Activated CD8-positive, alpha-beta memory T cell treated with anti-CD3 and anti-CD28 coated beads, Interleukin-2, amount 50 U/mL, for 24 hours (primary cell): Measurements from ENCODE around the gene PSMB7.
"Not testable (repeated sequence)": the region's sequence is repeated elsewhere in the genome, so short reads cannot be mapped to it uniquely, and the experiment has no call there.

ENCODE experiments used
- DNase-seq: peaks from one replicate; pipeline ENCODE4 v3.0.0-alpha.2; 2020; ENCODE audit errors: extremely low read depth

The PSMB7 gene

DNA sequence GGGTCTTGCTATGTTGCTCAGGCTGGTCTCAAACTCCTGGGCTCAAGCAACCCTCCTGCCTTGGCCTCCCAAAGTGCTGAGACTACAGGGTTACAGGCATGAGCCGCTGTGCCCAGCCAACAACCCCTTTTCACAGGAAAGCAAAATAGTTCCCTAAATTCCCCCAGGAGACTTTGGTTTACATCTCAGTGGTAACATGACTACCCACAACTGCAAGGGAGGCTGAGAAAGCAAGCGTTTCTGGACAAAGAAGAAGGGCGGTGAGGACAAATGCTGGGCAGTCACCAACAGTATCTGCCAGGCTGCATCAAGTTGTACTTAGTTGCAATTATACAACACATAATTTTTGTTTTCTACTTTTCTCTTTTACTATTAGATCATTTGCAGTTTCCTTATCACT, 27.6 kb upstream of the PSMB7 start:
- DNase-seq = no peak

DNA sequence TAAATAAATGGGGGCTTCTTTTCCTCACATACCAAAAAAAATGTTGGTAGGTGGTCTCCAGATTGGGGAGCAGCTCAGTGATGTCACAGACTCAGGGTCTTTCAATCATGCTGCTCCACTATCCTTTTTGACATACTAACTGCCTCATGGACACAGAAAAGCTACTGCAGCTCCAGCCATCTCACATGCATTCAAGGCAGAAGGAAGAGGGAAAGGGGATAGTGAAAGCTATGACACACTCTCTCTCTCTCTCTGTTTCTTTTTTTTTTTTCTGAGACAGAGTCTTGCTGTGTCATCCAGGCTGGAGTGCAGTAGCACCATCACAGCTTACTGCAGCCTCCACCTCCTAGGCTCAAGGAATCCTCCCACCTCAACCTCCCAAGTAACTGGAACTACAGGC, 27.1 kb upstream of the PSMB7 start:
- DNase-seq = no peak

- no peak for DNase-seq
These were observed 26.0 kb upstream of the PSMB7 start for GRCh38 chr9:124441291-124441690.

DNA sequence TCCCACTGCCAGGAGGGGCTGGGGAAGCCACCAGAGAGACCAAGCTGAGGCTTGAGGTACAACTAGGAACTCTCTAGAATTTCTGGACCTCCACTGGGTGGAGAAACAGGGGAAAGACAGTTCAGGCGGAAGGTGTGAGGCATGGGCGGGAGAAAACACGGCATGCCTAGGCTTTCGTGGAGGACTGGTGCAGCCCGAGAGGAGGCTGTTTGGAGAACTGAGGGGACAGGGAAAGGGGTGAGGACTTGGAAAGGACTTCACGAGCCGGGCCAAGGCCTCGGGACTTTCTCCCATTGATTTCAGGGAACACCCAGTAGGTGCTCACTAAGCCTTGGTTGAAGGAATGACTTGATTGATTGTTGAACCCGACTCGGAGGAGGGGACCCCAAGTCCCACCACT, 25.5 kb upstream of the PSMB7 start:
- no peak for DNase-seq

DNA sequence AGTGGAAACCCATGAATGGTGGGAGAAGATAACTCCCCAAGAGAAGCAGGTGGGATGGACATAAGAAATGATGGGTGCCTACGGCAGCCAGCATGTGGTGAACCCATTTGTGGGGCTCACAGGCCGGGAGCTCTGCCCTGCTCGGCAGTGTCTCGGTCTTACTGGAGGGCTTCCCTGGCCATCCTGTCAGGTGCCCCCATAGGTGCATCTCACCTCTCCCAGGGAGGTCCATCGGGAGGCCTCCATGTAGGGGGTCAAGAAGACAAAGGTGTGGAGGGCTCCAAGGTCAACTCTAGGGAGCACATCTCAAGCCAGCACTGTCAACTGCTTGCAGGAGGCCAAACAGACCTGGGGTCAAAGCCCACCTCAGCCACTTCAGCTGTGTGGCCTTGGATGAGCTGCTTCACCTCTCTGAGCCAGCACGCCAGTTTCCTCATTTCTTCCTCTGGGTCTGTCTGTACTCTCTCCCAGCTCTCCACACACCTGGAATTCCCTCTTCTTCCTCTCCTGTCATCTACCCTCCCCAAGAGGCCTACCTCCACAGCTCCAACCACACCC, 24.5 kb upstream of the PSMB7 start:
- no peak for DNase-seq

- no peak for DNase-seq
These were observed 23.8 kb upstream of the PSMB7 start for GRCh38 chr9:124439086-124439485.

- no peak for DNase-seq
These were observed 22.8 kb upstream of the PSMB7 start for GRCh38 chr9:124438091-124438490.

- no peak for DNase-seq
These were observed 21.8 kb upstream of the PSMB7 start for GRCh38 chr9:124437086-124437485.

DNA sequence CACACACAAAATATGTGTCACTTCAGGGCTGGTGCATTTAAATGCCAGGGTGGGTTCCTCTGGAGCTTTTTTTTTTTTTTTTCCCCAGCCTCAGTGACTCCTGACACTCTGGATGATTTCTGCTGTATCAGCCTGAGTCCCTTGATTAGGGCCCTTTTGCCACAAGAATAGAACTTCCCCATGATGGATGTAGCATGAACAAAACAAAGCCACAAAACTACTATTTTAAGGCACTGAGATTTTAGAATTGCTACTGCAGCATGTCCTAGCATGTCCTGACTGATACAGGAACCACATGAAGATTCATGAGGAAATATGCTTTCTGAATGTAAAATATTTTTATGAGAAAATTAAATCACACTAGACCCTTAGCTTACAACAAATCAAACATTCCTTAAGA, 21.1 kb upstream of the PSMB7 start:
- DNase-seq = no peak

DNA sequence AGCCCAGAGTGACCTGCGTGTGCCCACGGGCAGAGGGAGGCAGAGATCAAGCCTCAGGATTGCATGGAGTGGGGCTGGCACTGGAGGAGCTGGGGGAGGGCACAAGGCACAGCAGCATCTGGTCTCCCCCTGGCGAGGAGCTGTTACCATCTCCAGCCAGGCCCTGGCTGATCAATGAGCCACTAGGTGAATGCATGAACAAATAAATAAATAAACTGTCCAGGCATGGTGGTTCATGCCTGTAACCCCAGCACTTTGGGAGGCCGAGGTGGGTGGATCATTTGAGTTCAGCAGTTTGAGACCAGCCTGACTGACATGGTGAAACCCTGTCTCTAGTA, 14.3 kb upstream of the PSMB7 start:
- no peak for DNase-seq

- DNase-seq = no peak
These were observed 13.7 kb upstream of the PSMB7 start for GRCh38 chr9:124428751-124429529.

DNA sequence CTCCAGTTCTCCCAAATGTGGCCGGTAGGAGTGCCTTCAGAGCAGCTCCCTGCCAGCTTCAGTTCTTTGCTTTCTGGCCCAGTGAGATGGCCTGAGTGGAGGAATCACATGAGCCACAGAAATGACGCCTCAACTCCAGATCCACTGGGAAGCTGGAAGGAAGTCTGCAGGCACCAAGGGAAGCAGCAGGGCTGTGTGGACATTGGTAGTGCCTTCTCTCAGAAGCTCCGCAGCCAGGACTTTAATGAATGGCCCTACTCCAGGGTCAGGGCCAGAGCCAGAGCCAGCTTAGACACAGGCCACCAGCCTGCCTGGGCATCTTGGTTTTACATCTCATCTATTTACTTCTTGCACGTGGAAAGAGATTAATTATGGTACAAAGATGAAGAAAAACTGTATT, 12.0 kb upstream of the PSMB7 start:
- no peak for DNase-seq

DNA sequence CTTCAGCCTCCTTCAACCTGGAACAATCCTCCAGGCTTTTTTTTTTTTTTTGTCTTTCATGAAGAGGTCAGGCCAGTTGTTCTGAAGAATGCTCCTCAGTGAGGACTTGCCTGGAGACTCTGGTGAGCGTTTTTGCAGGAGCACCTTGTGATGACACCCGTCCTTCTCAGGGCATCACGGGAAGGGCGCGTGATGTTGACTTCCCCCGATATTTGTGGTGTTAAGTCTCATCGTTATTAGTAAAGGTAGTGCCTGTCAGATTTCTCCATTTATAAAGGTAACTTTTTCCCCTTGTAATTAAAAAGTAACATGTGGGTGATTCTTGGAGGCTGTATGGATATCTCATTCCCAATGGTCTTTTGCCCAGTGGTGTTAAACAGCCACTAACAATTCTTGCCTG, 11.1 kb upstream of the PSMB7 start:
- DNase-seq = no peak

GRCh38 chr9:124425733-124426132, 10.5 kb upstream of the PSMB7 start:
- not testable (repeated sequence) for DNase-seq

GRCh38 chr9:124423591-124423990, 8.3 kb upstream of the PSMB7 start:
- DNase-seq = no peak

DNA sequence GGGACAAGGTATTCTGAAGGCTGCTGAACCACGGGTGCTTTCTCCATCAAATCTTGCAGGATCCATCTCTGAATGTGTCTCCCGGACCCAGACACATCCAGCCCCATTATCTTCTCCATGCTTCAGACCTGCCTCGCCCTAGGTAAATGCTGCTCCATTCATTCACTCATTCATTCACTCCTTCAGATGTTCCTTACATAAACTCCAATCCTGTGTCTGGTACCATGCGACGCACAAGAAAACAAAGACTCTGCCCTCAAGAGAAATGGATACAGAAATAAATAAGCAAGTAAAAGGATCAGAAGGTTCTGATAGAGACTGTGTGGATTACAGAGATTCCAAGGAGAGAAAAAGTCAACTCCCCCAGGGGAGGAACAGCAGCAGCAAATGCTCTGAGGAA, 7.9 kb upstream of the PSMB7 start:
- DNase-seq = no peak

DNA sequence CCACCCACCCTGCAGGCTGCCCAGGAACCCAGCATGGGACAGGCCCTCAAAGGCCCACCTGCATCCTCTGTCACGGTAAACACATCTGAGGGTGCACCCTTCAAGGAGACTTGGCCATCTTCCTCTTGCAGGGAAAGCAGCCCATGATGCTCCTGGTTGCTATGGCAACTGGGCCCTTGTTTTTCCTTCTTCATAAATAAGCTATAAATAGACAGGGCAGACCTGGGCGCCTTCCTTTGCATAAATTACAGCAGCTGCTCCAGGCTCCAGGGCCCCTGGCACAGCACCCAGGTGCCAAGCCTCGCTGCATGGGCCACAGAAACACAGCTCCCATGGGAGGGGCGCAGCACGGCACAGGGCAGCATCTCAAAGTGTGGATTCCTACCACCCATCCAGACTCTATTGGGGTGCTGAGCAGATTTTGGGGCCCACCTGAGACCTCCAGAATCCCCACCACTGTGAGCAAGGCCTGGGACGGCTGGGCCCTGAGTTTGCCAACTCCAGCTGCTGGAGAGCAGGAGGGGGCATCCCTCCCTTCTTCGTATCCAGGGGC, 5.8 kb upstream of the PSMB7 start:
- no peak for DNase-seq

DNA sequence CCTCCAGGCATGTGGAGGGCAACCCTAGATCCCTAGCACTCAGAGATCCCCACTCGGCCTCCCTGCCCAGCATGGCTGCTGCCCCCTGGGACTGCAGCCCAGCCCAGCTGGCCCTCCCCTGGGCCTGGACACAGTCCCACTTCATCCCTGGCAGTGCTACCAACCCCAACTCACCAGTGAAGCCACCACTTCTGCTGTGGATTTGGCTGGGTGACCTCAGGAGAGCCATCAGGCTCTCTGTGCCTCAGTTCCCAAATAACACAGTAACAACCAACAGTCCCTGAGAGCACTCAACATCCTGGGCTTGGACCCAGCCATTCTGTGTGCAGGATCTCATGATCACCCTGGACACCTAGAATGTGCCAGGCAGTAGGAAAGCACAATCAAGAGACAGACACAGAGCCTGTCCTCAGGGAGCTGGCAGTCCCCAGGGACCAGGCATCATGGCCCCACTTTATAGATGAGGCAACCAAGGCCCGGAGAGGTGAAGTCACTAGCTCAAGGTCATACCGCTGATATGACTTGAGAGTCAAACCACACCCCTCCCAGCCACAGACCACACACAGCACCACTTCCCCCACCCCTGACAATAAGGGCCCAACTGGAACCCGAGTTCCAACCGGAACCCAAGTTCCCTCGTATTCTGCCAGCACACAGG, 4.7 kb upstream of the PSMB7 start:
- DNase-seq = no peak

- DNase-seq = no peak
These were observed 726 bp upstream of the PSMB7 start for GRCh38 chr9:124415852-124416484.

DNA sequence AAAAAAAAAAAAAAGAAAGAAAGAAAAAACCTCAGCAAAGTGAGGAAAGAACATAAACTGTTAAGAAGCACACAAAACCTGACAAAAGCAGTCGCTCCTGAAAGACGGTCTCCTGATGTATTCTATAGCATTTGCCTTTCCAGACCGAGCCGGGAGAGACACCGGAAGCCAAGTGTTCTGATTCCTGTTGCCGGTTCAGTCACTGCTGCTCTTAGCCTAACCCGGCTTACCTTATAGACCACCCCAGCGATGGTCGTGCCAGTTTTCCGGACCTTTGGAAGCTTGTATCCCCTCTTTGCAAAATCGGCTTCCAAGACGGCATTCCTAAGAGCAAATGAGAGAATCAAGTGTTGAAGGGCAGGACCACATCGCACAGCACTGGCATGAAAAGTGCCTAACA, 630 bp downstream of the PSMB7 start:
- no peak for DNase-seq

DNA sequence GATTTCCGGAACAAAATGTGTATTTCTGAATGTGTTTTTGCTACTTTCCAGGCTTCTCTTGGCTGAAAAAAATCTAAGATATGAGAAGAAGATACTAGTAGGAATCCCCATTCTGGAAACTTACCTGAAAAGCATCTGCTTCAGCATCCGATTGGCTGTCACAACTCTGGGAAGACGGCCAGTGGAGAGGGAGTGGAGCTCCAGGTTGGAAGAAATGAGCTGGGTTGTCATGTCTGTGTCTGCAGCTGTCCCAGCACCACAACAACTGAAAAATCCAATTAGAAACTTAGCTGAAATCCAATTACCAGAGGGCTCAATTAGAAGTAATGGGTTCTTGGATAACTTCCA, 3.0 kb downstream of the PSMB7 start:
- DNase-seq = no peak

DNA sequence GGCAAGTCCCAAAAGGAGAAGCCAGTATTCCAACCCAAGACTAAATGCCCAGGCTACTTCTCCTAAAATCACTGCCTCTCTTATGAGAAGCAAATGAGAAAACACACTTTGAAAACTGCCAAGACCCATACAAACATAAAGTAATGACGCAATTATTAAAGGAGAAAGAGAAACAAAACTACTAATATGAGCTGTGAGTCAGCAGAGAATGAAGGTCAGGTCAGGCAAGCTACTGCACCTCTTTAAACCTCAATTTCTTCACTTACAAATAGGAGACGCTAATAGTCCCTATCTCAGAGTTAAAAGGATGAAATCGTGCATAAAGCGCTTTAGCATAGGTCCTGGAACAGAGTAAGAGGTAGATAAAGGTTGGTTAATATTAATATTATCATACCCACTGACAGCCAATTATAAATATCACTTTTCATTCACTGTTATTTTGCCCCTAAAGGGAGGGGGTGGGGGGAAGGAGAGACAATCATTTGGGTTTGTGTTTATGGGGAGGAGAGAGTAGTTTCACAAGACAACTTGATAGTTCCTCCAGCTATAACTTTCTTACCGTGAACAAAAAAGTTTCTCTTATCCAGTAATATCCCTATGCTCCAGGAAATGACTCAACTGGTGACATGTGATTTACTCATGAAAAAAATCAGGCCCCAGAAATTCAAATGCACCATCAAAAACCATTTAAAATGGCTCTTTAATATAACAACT, 3.6 kb downstream of the PSMB7 start:
- no peak for DNase-seq
